Measurements from ENCODE around the gene OCEL1.

OCEL1 gene

GRCh38 chr19:17211547-17212446, 14.2 kb upstream of the OCEL1 start:
- no peak for DNase-seq

- no peak for DNase-seq
Measured at GRCh38 chr19:17213334-17213733, 12.7 kb upstream of the OCEL1 start.

- DNase-seq = no peak
Measured at GRCh38 chr19:17214508-17215126, 11.4 kb upstream of the OCEL1 start.

- peak; percentile 94 for DNase-seq
Measured at GRCh38 chr19:17215127-17215971, 10.7 kb upstream of the OCEL1 start, which contains the start of gene USE1. USE1 (plus strand) TSS chr19:17215357; CDS start chr19:17215406, 49 bp downstream.

GRCh38 chr19:17216058-17216670, 9.9 kb upstream of the OCEL1 start:
- no peak for DNase-seq

- DNase-seq = no peak
Measured at GRCh38 chr19:17219286-17219685, 6.7 kb upstream of the OCEL1 start.

GRCh38 chr19:17220207-17220758, 5.7 kb upstream of the OCEL1 start:
- peak; percentile 40 for DNase-seq

- DNase-seq = no peak
Measured at GRCh38 chr19:17225053-17225452, 973 bp upstream of the OCEL1 start.

GRCh38 chr19:17227798-17228367, 1.9 kb downstream of the OCEL1 start:
- DNase-seq = no peak

- no peak for DNase-seq
Measured at GRCh38 chr19:17229890-17230289, 3.9 kb downstream of the OCEL1 start.

- no peak for DNase-seq
Measured at GRCh38 chr19:17232258-17232657, 6.2 kb downstream of the OCEL1 start.

- DNase-seq = peak; percentile 58
Measured at GRCh38 chr19:17234911-17235299, 8.9 kb downstream of the OCEL1 start.

- DNase-seq = peak; percentile 74
Measured at GRCh38 chr19:17235300-17235970, 9.4 kb downstream of the OCEL1 start.

- no peak for DNase-seq
Measured at GRCh38 chr19:17235971-17236777, 10.1 kb downstream of the OCEL1 start.

- DNase-seq = no peak
Measured at GRCh38 chr19:17236811-17237543, 11.0 kb downstream of the OCEL1 start.

- no peak for DNase-seq
Measured at GRCh38 chr19:17237747-17238706, 12.0 kb downstream of the OCEL1 start.

- no peak for DNase-seq
Measured at GRCh38 chr19:17240062-17240752, 14.2 kb downstream of the OCEL1 start.

GRCh38 chr19:17240826-17241399, 14.9 kb downstream of the OCEL1 start:
- DNase-seq = no peak

Measured in suppressor macrophage treated with lipopolysaccharide for 4 hours (primary cell).